ENCODE data around the gene RLBP1.

The RLBP1 gene

GRCh38 chr15:89206908-89207331 is 14.5 kb downstream of the RLBP1 start:
- peak; percentile 54 for DNase-seq (ENCODE audit: low read depth)

DNA sequence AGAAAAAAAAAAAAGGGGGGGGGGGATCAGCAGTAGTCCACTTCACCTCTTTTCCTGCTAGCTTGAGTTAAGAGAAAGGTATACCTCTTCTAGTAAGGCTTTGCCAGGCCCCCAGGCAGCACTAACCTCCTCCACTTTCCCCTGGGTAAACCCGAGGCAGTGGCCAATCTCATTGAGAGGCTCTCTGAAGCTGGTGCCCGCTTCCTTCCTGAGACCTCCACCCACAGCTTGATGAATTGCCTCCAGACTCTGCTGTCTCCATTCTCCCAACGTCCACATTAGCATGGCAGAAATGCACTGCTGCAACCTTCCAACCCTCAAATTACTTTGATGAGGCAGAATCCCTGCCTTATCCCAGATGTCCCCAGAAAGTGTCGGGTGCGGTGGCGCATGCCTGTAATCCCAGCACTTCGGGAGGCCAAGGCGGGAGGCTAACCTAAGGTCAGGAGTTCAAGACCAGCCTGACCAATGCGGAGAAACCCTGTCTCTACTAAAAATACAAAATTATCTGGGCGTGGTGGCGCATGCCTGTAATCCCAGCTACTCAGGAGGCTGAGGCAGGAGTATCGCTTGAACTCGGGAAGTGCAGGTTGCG is 15.3 kb downstream of the RLBP1 start:
- DNase-seq (ENCODE audit: low read depth): no peak

- DNase-seq (ENCODE audit: low read depth): no peak
Observed at GRCh38 chr15:89203705-89204273, 17.6 kb downstream of the RLBP1 start.

DNA sequence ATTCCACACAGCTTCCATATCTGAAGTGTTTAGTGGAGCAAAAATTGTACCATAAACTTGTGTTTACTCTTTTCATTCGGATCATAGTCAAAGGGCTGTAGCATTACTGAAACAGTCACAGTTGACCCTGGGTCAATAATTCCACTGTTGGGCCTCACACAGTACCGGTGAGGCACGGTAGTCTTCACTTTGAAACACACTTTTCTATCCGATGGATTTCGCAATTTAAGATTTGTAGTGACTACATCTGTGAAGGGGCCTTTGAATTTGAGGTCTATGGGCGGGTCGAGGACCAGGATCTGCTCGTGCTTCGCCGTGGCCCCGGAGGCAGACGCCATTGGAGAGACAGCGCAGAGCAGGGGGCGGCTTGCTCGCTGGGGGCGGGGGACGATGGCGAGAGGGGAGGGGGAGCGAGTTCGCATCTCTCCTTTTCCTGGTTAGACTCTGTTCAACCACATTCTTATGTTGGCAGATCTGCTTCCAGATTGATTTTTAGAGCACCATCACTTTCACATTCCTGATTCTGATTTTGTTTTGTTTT is 19.8 kb downstream of the RLBP1 start:
- no peak for DNase-seq (ENCODE audit: low read depth)

DNA sequence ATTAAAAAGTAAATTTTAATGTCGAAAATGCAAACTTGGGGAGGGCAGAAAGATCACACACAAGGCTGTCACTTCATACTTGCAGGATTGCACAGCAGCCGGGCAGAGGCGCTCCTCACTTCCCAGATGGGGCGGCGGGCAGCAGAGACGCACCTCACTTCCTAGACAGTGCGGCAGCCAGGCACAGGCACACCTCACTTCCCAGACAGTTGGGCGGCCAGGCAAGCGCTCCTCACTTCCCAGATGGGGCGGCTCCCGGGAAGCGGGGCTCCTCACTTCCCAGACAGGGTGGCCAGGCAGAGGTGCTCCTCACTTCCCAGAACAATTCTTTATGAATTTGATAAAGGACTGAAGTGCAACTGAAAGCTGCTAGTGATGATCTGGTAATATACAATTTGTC is 21.2 kb downstream of the RLBP1 start:
- DNase-seq (ENCODE audit: low read depth): no peak

DNA sequence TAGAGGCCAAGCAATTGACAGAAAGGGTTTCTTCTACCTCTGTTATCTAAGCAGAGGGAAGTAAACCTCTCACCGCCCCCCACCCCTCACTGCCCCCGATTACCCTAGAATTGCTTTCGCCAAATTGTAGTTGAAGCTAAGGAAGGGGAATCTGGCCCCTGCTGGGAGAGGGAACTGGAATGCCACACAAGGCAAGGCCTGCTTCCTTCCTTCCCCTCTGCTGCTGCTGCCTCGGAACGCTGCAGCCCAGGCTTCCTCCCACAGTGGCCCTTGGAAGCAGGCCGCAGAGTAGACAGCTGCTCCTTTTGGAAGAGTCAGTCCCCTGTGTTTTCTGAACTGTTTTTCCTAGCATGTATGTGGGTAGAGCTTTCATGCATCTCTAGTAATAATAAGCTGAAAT is 21.6 kb downstream of the RLBP1 start:
- DNase-seq (ENCODE audit: low read depth): no peak

GRCh38 chr15:89198934-89199333 is 22.4 kb downstream of the RLBP1 start:
- DNase-seq (ENCODE audit: low read depth): no peak

- no peak for DNase-seq (ENCODE audit: low read depth)
Observed at GRCh38 chr15:89198196-89198595, 23.2 kb downstream of the RLBP1 start.

GRCh38 chr15:89197503-89197971 is 23.8 kb downstream of the RLBP1 start:
- DNase-seq (ENCODE audit: low read depth): no peak

DNA sequence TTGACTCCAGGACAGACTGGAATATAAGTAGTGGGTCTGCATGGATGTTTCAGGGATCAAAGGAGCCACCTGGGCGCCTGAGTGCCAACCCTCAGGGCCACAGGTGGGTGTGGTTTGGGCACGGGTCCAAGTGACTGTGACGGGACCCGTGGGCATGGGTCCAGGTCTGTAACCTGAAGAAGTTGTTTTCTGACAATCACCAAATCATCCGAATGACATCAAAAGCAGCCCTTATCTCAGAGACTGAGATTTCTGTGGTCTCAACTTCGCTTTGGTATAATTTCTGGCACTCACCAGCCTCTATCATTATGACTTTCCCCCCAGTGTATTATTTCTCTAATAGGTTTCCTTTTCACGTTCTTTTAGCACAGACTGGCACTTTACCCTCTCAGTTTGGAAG is 24.4 kb downstream of the RLBP1 start:
- DNase-seq (ENCODE audit: low read depth): no peak

GRCh38 chr15:89196241-89196640 is 25.1 kb downstream of the RLBP1 start:
- no peak for DNase-seq (ENCODE audit: low read depth)

DNA sequence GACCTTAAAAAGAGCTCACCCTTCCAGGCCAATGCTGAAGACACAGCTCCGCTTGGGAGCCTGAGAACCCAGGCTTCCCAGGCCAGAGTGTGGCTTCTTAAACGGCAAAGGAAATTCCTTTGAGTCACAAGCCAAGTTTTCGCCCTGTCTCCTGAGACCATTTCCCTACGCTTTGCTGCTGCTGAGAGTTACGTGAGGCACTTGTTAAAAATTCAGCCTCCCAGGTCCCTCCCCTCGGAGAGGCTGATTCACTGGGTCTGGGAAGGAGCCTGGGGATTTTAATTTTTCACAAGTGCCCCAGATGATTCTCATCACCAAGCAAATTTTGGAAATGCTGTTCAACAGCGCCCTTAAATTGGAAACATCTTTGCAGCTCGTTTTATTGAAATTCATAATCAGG is 25.5 kb downstream of the RLBP1 start:
- DNase-seq (ENCODE audit: low read depth): no peak

GRCh38 chr15:89194608-89195007 is 26.8 kb downstream of the RLBP1 start:
- DNase-seq (ENCODE audit: low read depth): no peak

- no peak for DNase-seq (ENCODE audit: low read depth)
Observed at GRCh38 chr15:89192766-89193165, 28.6 kb downstream of the RLBP1 start.

DNA sequence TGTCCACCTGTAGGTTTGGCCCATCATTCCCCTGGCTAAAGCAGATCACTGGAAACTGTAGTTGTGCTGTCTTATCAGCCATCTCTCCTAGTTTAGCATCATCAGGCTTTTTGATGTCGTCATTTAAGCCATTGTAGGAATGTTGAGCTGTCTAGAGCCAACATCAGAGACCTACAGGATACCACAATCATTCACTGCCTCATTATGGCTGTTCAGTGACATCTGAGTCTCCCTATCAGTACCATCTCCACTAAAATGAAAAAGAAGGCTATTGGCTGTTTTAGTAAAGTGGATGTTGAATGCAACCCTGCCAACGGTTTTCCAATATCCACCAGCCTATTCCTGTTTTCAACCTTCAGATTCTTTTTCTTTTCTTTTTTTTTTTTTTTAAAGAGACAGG is 29.2 kb downstream of the RLBP1 start:
- DNase-seq (ENCODE audit: low read depth): no peak

- no peak for DNase-seq (ENCODE audit: low read depth)
Observed at GRCh38 chr15:89187986-89188514, 33.3 kb downstream of the RLBP1 start.

- no peak for DNase-seq (ENCODE audit: low read depth)
Observed at GRCh38 chr15:89187301-89187985, 33.9 kb downstream of the RLBP1 start.

- DNase-seq (ENCODE audit: low read depth): no peak
Observed at GRCh38 chr15:89186803-89187202, 34.6 kb downstream of the RLBP1 start.

DNA sequence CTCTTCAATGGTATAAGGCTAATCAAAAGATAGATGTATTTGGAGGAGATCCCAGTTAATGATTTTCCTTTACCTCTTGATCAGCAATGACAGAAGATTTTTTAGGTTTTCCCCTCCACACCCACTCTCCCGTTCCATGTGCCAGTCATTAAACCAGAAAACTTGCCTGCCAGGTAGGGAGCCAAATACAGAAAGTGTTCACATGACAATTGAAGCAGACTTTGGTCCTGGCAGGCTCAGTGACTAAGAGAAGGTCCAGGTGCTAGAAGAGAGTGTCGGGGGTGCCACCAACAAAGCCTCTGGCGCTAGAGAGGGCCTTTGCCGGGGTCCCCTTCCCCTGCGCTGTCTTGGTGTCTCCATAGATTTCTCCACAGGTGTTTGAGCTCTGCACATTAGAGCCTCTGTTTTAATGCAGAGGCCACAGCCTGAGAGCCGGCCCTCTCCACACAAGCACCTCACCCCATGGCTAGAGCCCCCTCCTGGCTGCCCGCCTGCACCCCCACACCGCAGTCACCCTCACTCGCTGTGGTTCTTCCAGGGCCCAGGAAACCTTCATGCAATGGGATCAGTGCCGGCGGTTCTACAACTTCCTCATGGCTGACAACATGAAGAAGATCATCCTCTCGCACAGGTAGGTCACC is 36.4 kb downstream of the RLBP1 start:
- no peak for DNase-seq (ENCODE audit: low read depth)

- no peak for DNase-seq (ENCODE audit: low read depth)
Observed at GRCh38 chr15:89184357-89184756, 37.0 kb downstream of the RLBP1 start.

DNA sequence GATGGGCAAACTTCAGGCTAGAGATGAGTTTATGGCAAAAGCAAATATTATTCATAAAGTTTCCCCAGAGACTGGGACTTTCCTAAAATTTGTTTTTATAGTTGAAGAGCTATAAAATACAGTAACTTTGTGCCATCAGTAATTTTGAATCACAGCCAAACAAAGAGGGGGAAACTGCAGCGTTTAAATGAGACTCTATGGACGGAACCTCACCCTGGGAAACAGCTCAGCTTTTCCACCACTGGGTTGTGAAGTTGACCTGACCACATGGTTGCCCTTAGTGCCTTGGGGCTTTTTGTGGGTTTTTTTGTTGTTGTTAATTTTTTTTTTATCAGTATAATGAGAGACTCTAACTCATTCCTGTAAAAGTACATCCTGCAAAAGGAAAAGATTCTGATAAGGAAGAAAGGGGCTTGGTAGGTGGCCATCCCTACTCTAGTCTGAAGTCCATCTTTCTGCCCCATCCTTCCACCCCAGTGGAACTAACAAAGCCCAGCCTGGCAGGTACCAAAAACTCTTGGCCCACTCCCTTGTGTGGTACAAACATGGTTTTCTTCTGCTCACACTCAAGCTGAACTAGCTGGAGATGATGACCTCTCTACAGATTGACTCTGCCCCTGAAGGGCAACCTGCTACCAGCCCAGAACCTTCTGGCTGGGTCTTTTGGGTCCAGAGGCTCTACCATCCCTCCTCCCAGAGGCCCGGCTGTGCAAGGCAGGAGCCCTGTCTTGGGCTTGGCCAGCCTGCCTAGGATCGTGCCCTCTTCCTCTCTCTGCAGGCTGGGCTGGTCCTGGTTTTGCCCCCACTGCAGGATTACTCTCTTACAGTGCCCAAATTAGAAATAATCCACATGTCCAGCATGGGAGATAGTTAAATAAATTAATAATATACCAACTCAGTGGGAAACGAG is 41.2 kb downstream of the RLBP1 start:
- no peak for DNase-seq (ENCODE audit: low read depth)
